Gastrocnemius medialis (tissue), 4 donors: ENCODE measurements around the gene PPEF1.

Experiments
- POLR2A ChIP-seq, 2 donors: fragments of 450-650 bp; IDR thresholded peaks; one replicate each; pipeline ENCODE4 v1.6.1; 2017; ENCODE audit warnings: antibody characterized with exemption in 2 of 2, mild to moderate bottlenecking in 2 of 2, moderate library complexity in 2 of 2
- TF ChIP-seq, protein P1 (sequence below), 5 experiments: fragments of 450-650 bp in 3 of 5; fragments of 200-600 bp in 2 of 5; sonication (generic) in 2 of 5; IDR thresholded peaks in 4 of 5; conservative IDR thresholded peaks in 1 of 5; 1 replicate in 4 of 5; 2 replicates in 1 of 5; pipeline ENCODE4 v1.5.1; 2016 to 2019; ENCODE audit warnings: antibody characterized with exemption in 5 of 5, mild to moderate bottlenecking in 3 of 5, moderate library complexity in 3 of 5

DNA sequence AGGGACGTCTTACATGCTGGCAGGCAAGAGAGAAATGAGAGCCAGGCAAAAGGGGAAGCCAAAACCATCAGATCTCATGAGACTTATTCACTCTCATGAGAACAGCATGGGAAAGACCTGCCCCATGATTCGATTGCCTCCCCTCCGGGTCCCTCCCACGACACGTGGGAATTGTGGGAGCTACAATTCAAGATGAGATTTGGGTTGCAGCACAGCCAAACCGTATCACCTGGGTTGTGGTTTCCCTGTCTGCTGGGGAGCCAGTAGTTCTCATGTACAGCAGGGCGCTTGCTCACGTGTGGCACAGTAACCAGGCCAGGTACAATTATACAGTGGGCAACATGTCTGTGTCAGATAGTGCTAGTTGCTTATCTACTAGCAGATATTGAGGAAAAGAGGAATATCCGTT is 24.5 kb upstream of the PPEF1 start:
- no peak for TF ChIP-seq POLR2A (IDR thresholded peaks at IDR 0.05)
- TF ChIP-seq, protein P1, sequence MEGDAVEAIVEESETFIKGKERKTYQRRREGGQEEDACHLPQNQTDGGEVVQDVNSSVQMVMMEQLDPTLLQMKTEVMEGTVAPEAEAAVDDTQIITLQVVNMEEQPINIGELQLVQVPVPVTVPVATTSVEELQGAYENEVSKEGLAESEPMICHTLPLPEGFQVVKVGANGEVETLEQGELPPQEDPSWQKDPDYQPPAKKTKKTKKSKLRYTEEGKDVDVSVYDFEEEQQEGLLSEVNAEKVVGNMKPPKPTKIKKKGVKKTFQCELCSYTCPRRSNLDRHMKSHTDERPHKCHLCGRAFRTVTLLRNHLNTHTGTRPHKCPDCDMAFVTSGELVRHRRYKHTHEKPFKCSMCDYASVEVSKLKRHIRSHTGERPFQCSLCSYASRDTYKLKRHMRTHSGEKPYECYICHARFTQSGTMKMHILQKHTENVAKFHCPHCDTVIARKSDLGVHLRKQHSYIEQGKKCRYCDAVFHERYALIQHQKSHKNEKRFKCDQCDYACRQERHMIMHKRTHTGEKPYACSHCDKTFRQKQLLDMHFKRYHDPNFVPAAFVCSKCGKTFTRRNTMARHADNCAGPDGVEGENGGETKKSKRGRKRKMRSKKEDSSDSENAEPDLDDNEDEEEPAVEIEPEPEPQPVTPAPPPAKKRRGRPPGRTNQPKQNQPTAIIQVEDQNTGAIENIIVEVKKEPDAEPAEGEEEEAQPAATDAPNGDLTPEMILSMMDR (IDR thresholded peaks at IDR 0.05 in 4 of 5, conservative IDR thresholded peaks at IDR 0.05 in 1 of 5), result no peak
